Activated CD4-positive, alpha-beta memory T cell treated with anti-CD3 and anti-CD28 coated beads, Interleukin-2, amount 10 ng/mL, durations not matched to agents 7 days and 5 days (primary cell): ENCODE data around the gene TRAPPC11. TPM values are rescaled to one million over a fixed set of nuclear protein-coding genes. Genes with fewer than 3 reads are reported as not detected.
"Not testable (repeated sequence)": the region's sequence is repeated elsewhere in the genome, so short reads cannot be mapped to it uniquely, and the experiment has no call there.

ENCODE experiments used
- CTCF ChIA-PET: fragments of 350-600 bp; sonication (Branson Sonifier 250); formaldehyde crosslinking; loops from one replicate; lab custom pipeline; 2021; ENCODE audit warnings: antibody characterized with exemption, inconsistent platforms; lab: Charles Lee
- POLR2A ChIA-PET: fragments of 350-600 bp; sonication (Branson Sonifier 250); formaldehyde crosslinking; loops from one replicate; lab custom pipeline; 2021; ENCODE audit warnings: antibody characterized with exemption; lab: Charles Lee
- DNase-seq: peaks from one replicate; pipeline ENCODE4 v3.0.0-alpha.2; 2020
- H3K27ac Mint-ChIP-seq: one replicate; pipeline ENCODE4 v1.8.0; 2021; ENCODE audit warnings: mild to moderate bottlenecking, mixed read lengths
- H3K27me3 Mint-ChIP-seq: one replicate; pipeline ENCODE4 v1.8.0; 2021; ENCODE audit warnings: mixed read lengths
- H3K36me3 Mint-ChIP-seq: one replicate; pipeline ENCODE4 v1.8.0; 2021; ENCODE audit warnings: low read depth, mixed read lengths
- H3K4me1 Mint-ChIP-seq: one replicate; pipeline ENCODE4 v1.8.0; 2021; ENCODE audit warnings: mixed read lengths
- H3K4me3 Mint-ChIP-seq: one replicate; pipeline ENCODE4 v1.8.0; 2021; ENCODE audit warnings: mild to moderate bottlenecking, mixed read lengths
- H3K9me3 Mint-ChIP-seq: one replicate; pipeline ENCODE4 v1.8.0; 2021; ENCODE audit warnings: mixed read lengths
- total RNA-seq, 2 experiments: library from RNA; stranded (reverse); gene quantifications; one replicate each; pipeline ENCODE4 v1.2.3, GENCODE V29; 2021

TRAPPC11 gene
- total RNA-seq, 2 experiments from 2014 or later: 29.7 to 36.1 TPM

GRCh38 chr4:183698909-183699308 is 39.8 kb downstream of the TRAPPC11 start:
- ChIA-PET POLR2A (no interaction called here), CTCF (interaction anchor here (1.5 kb wide), 1 partner anchor 22 kb away, joined by 3 read pairs; no protein-coding TSS in a partner anchor)
- Mint-ChIP-seq H3K27me3 (no peaks in the 10 kb centered on the region), H3K27ac (no peak overlapping the region), H3K4me1 (no peaks in the 10 kb centered on the region), H3K36me3 (peaks cover 68% of the 10 kb centered on the region), H3K4me3 (no peak overlapping the region), H3K9me3 (no peaks in the 10 kb centered on the region)
- no peak for DNase-seq

GRCh38 chr4:183700407-183700806 is 41.3 kb downstream of the TRAPPC11 start:
- Mint-ChIP-seq H3K4me1 (no peaks in the 10 kb centered on the region), H3K27me3 (no peaks in the 10 kb centered on the region), H3K27ac (no peak overlapping the region), H3K4me3 (no peak overlapping the region), H3K36me3 (peaks cover 75% of the 10 kb centered on the region), H3K9me3 (no peaks in the 10 kb centered on the region)
- CTCF ChIA-PET: no interaction called here
- POLR2A ChIA-PET: interaction anchor here (0.6 kb wide), 1 partner anchor 52 kb away, joined by 3 read pairs; no protein-coding TSS in a partner anchor
- DNase-seq: no peak

GRCh38 chr4:183702492-183702891 is 43.4 kb downstream of the TRAPPC11 start:
- no peaks in the 10 kb centered on the region for H3K9me3 Mint-ChIP-seq
- H3K36me3 Mint-ChIP-seq: peaks cover 68% of the 10 kb centered on the region
- no peak overlapping the region for H3K4me3 Mint-ChIP-seq
- no peak overlapping the region for H3K27ac Mint-ChIP-seq
- no peak for DNase-seq
- ChIA-PET POLR2A (no interaction called here), CTCF (no interaction called here)
- H3K27me3 Mint-ChIP-seq: no peaks in the 10 kb centered on the region
- no peaks in the 10 kb centered on the region for H3K4me1 Mint-ChIP-seq

- Mint-ChIP-seq H3K4me1 (no peaks in the 10 kb centered on the region), H3K36me3 (peaks cover 9% of the 10 kb centered on the region), H3K4me3 (no peak overlapping the region), H3K27me3 (no peaks in the 10 kb centered on the region), H3K27ac (no peak overlapping the region), H3K9me3 (no peaks in the 10 kb centered on the region)
- POLR2A ChIA-PET: no interaction called here
- DNase-seq: no peak
- CTCF ChIA-PET: no interaction called here
Measured at GRCh38 chr4:183714626-183715025, 55.5 kb downstream of the TRAPPC11 start.

- Mint-ChIP-seq H3K27me3 (peaks cover 5% of the 10 kb centered on the region), H3K36me3 (peaks cover 9% of the 10 kb centered on the region), H3K4me1 (peaks cover 1% of the 10 kb centered on the region), H3K4me3 (no peak overlapping the region), H3K9me3 (no peaks in the 10 kb centered on the region), H3K27ac (no peak overlapping the region)
- ChIA-PET POLR2A (no interaction called here), CTCF (no interaction called here)
- no peak for DNase-seq
Measured at GRCh38 chr4:183716302-183716701, 57.2 kb downstream of the TRAPPC11 start.

GRCh38 chr4:183718876-183719275 is 59.8 kb downstream of the TRAPPC11 start:
- Mint-ChIP-seq H3K27ac (no peak overlapping the region), H3K9me3 (no peaks in the 10 kb centered on the region), H3K4me3 (no peak overlapping the region), H3K27me3 (peaks cover 18% of the 10 kb centered on the region), H3K36me3 (no peaks in the 10 kb centered on the region), H3K4me1 (peaks cover 14% of the 10 kb centered on the region)
- DNase-seq: no peak
- CTCF ChIA-PET: no interaction called here
- POLR2A ChIA-PET: no interaction called here

GRCh38 chr4:183721207-183722081 is 62.4 kb downstream of the TRAPPC11 start:
- Mint-ChIP-seq H3K4me3 (peak overlapping the region; percentile 54), H3K27ac (no peak overlapping the region), H3K9me3 (no peaks in the 10 kb centered on the region), H3K36me3 (no peaks in the 10 kb centered on the region), H3K4me1 (peaks cover 14% of the 10 kb centered on the region), H3K27me3 (peaks cover 19% of the 10 kb centered on the region)
- DNase-seq: peak; percentile 48
- ChIA-PET CTCF (interaction anchor here (0.5 to 2.2 kb wide), 17 partner anchors 9 to 314 kb away, joined by 3 to 11 read pairs (median 3); no protein-coding TSS in a partner anchor), POLR2A (no interaction called here)

GRCh38 chr4:183722731-183723560 is 63.9 kb downstream of the TRAPPC11 start:
- Mint-ChIP-seq H3K36me3 (no peaks in the 10 kb centered on the region), H3K9me3 (no peaks in the 10 kb centered on the region), H3K27ac (peak overlapping the region; percentile 44), H3K4me1 (peaks cover 14% of the 10 kb centered on the region), H3K4me3 (peak overlapping the region; percentile 72), H3K27me3 (peaks cover 19% of the 10 kb centered on the region)
- peak; percentile 59 for DNase-seq
- ChIA-PET CTCF (interaction anchor here (0.6 to 2.2 kb wide), 7 partner anchors 8 to 298 kb away, joined by 3 to 11 read pairs (median 6); no protein-coding TSS in a partner anchor), POLR2A (no interaction called here)

- Mint-ChIP-seq H3K9me3 (no peaks in the 10 kb centered on the region), H3K27ac (peak overlapping the region; percentile 44), H3K36me3 (no peaks in the 10 kb centered on the region), H3K4me1 (peaks cover 14% of the 10 kb centered on the region), H3K27me3 (peaks cover 19% of the 10 kb centered on the region), H3K4me3 (peak overlapping the region; percentile 68)
- POLR2A ChIA-PET: no interaction called here
- CTCF ChIA-PET: no interaction called here
- no peak for DNase-seq
Measured at GRCh38 chr4:183723561-183724228, 64.6 kb downstream of the TRAPPC11 start.

GRCh38 chr4:183725585-183725984 is 66.5 kb downstream of the TRAPPC11 start:
- H3K36me3 Mint-ChIP-seq, DNase-seq, H3K27ac Mint-ChIP-seq, POLR2A ChIA-PET, CTCF ChIA-PET, H3K4me3 Mint-ChIP-seq, H3K9me3 Mint-ChIP-seq: not testable (repeated sequence)
- Mint-ChIP-seq H3K4me1 (peaks cover 14% of the 10 kb centered on the region), H3K27me3 (peaks cover 19% of the 10 kb centered on the region)

GRCh38 chr4:183727482-183727881 is 68.4 kb downstream of the TRAPPC11 start:
- ChIA-PET CTCF (no interaction called here), POLR2A (no interaction called here)
- Mint-ChIP-seq H3K36me3 (no peaks in the 10 kb centered on the region), H3K4me3 (no peak overlapping the region), H3K27ac (no peak overlapping the region), H3K4me1 (peaks cover 6% of the 10 kb centered on the region), H3K27me3 (peaks cover 9% of the 10 kb centered on the region), H3K9me3 (no peaks in the 10 kb centered on the region)
- DNase-seq: no peak

- Mint-ChIP-seq H3K4me3 (no peak overlapping the region), H3K27me3 (peaks cover 5% of the 10 kb centered on the region), H3K27ac (no peak overlapping the region), H3K9me3 (no peaks in the 10 kb centered on the region), H3K36me3 (no peaks in the 10 kb centered on the region), H3K4me1 (peaks cover 2% of the 10 kb centered on the region)
- CTCF ChIA-PET: interaction anchor here (0.5 kb wide), 1 partner anchor 179 kb away, joined by 3 read pairs; no protein-coding TSS in a partner anchor
- no peak for DNase-seq
- POLR2A ChIA-PET: no interaction called here
Measured at GRCh38 chr4:183728223-183729068, 69.4 kb downstream of the TRAPPC11 start.
